H9 (cell line): ENCODE measurements around the gene CNNM1. TPM values are rescaled to one million over a fixed set of nuclear protein-coding genes. Genes with fewer than 3 reads are reported as not detected.

Experiments
- DNase-seq: peaks from one replicate; pipeline ENCODE4 v3.0.0-alpha.2; 2017
- H2AFZ ChIP-seq: one replicate; pipeline ENCODE4 v1.6.1; 2013; ENCODE audit warnings: mild to moderate bottlenecking, low read length, control low read depth, moderate library complexity
- H2AK5ac ChIP-seq: 2 replicates; pipeline ENCODE4 v1.6.1; 2013; ENCODE audit warnings: low read length, control low read depth, mixed read lengths; ENCODE audit not compliant: insufficient read length
- H2BK120ac ChIP-seq: one replicate; pipeline ENCODE4 v1.6.1; 2013; ENCODE audit warnings: low read depth, mild to moderate bottlenecking, low read length, control low read depth, inconsistent platforms; ENCODE audit not compliant: poor library complexity, severe bottlenecking
- H2BK12ac ChIP-seq: 2 replicates; pipeline ENCODE4 v1.6.1; 2013; ENCODE audit warnings: low read length, control low read depth, mixed read lengths, low read depth; ENCODE audit not compliant: insufficient read length
- H2BK15ac ChIP-seq: 2 replicates; pipeline ENCODE4 v1.6.1; 2013; ENCODE audit warnings: low read depth, low read length, control low read depth
- H2BK20ac ChIP-seq: one replicate; pipeline ENCODE4 v1.6.1; 2013; ENCODE audit warnings: low read depth, mild to moderate bottlenecking, low read length, control low read depth, inconsistent platforms; ENCODE audit not compliant: poor library complexity, severe bottlenecking
- H2BK5ac ChIP-seq: 2 replicates; pipeline ENCODE4 v1.6.1; 2013; ENCODE audit warnings: low read length, control low read depth, mixed read lengths; ENCODE audit not compliant: insufficient read length
- H3K14ac ChIP-seq: 2 replicates; pipeline ENCODE4 v1.6.1; 2013; ENCODE audit warnings: low read length, control low read depth; ENCODE audit not compliant: insufficient read depth
- H3K18ac ChIP-seq: 2 replicates; pipeline ENCODE4 v1.6.1; 2013; ENCODE audit warnings: low read depth, mild to moderate bottlenecking, mixed read lengths, low read length, control low read depth; ENCODE audit not compliant: insufficient read length
- H3K23ac ChIP-seq: 2 replicates; pipeline ENCODE4 v1.6.1; 2013; ENCODE audit warnings: low read length, control low read depth, mixed read lengths, low read depth; ENCODE audit not compliant: insufficient read length
- H3K23me2 ChIP-seq: 2 replicates; pipeline ENCODE4 v1.6.1; 2013; ENCODE audit warnings: low read depth, mild to moderate bottlenecking, mixed read lengths, low read length, control low read depth; ENCODE audit not compliant: insufficient read length, poor library complexity, severe bottlenecking
- H3K27ac ChIP-seq: 2 replicates; pipeline ENCODE4 v1.5.1; 2013; ENCODE audit warnings: low read length, control low read depth, mixed read lengths, low read depth; ENCODE audit not compliant: insufficient read length
- H3K27me3 ChIP-seq: 2 replicates; pipeline ENCODE4 v1.6.1; 2013; ENCODE audit warnings: low read length, control low read depth, inconsistent platforms; ENCODE audit not compliant: insufficient read depth
- H3K4ac ChIP-seq: 2 replicates; pipeline ENCODE4 v1.6.1; 2013; ENCODE audit warnings: low read depth, mild to moderate bottlenecking, control low read depth, inconsistent platforms, low read length, moderate library complexity
- H3K4me1 ChIP-seq: 2 replicates; pipeline ENCODE4 v1.6.1; 2013; ENCODE audit warnings: low read length, control low read depth, inconsistent platforms; ENCODE audit not compliant: insufficient read depth
- H3K4me2 ChIP-seq: 2 replicates; pipeline ENCODE4 v1.6.1; 2013; ENCODE audit warnings: low read length, control low read depth, mixed read lengths; ENCODE audit not compliant: insufficient read length, insufficient read depth
- H3K56ac ChIP-seq: 2 replicates; pipeline ENCODE4 v1.6.1; 2013; ENCODE audit warnings: low read depth, mild to moderate bottlenecking, mixed read lengths, low read length, control low read depth; ENCODE audit not compliant: insufficient read length
- H3K79me1 ChIP-seq: 2 replicates; pipeline ENCODE4 v1.6.1; 2013; ENCODE audit warnings: low read depth, mild to moderate bottlenecking, moderate library complexity, low read length, control low read depth, inconsistent platforms; ENCODE audit not compliant: insufficient read depth, poor library complexity, severe bottlenecking
- H3K79me2 ChIP-seq: 2 replicates; pipeline ENCODE4 v1.6.1; 2013; ENCODE audit warnings: low read length, control low read depth, inconsistent platforms; ENCODE audit not compliant: insufficient read depth
- H3K9ac ChIP-seq: 2 replicates; pipeline ENCODE4 v1.6.1; 2013; ENCODE audit warnings: low read length, control low read depth, mixed read lengths; ENCODE audit not compliant: insufficient read length; ENCODE audit errors: extremely low read depth
- H3K9me3 ChIP-seq: one replicate; pipeline ENCODE4 v1.6.1; 2013; ENCODE audit warnings: low read depth, low read length, inconsistent platforms; ENCODE audit not compliant: control insufficient read depth
- H3T11ph ChIP-seq: one replicate; pipeline ENCODE4 v1.6.1; 2013; ENCODE audit warnings: mild to moderate bottlenecking, low read length, control low read depth, inconsistent platforms
- H4K20me1 ChIP-seq: one replicate; pipeline ENCODE4 v1.6.1; 2013; ENCODE audit not compliant: control insufficient read depth, insufficient read length, insufficient read depth
- H4K5ac ChIP-seq: 2 replicates; pipeline ENCODE4 v1.6.1; 2013; ENCODE audit warnings: low read depth, mild to moderate bottlenecking, mixed read lengths, low read length, control low read depth; ENCODE audit not compliant: insufficient read length
- H4K8ac ChIP-seq: replicated peaks from 2 replicates; pipeline ENCODE4 v1.6.1; 2013; ENCODE audit warnings: low read length, control low read depth, mixed read lengths, low read depth; ENCODE audit not compliant: insufficient read length
- H4K91ac ChIP-seq: 2 replicates; pipeline ENCODE4 v1.6.1; 2013; ENCODE audit warnings: low read depth, mild to moderate bottlenecking, moderate library complexity, mixed read lengths, low read length, control low read depth; ENCODE audit not compliant: insufficient read length
- H3K27ac Mint-ChIP-seq, 3 experiments: 2 replicates in 2 of 3; 3 replicates in 1 of 3; pipeline ENCODE4 v1.8.0; 2020 to 2021; ENCODE audit warnings: mixed read lengths in 3 of 3, mild to moderate bottlenecking in 1 of 3, moderate library complexity in 1 of 3
- H3K27me3 Mint-ChIP-seq: 2 replicates; pipeline ENCODE4 v1.8.0; 2021; ENCODE audit warnings: low read depth, mild to moderate bottlenecking, moderate library complexity, mixed read lengths
- H3K36me3 Mint-ChIP-seq, 3 experiments: 2 replicates in 2 of 3; 3 replicates in 1 of 3; pipeline ENCODE4 v1.8.0; 2020 to 2021; ENCODE audit warnings: low read depth in 3 of 3, mixed read lengths in 3 of 3; ENCODE audit not compliant: insufficient read depth in 1 of 3
- H3K4me1 Mint-ChIP-seq, 2 experiments: 2 replicates each; pipeline ENCODE4 v1.8.0; 2020; ENCODE audit warnings: mixed read lengths in 2 of 2
- H3K4me3 Mint-ChIP-seq, 2 experiments: 2 replicates in 1 of 2; 3 replicates in 1 of 2; pipeline ENCODE4 v1.8.0; 2020 to 2021; ENCODE audit warnings: mild to moderate bottlenecking in 2 of 2, mixed read lengths in 2 of 2, moderate library complexity in 1 of 2
- H3K9me3 Mint-ChIP-seq, 2 experiments: 2 replicates in 1 of 2; 3 replicates in 1 of 2; pipeline ENCODE4 v1.8.0; 2020; ENCODE audit warnings: mild to moderate bottlenecking in 2 of 2, mixed read lengths in 2 of 2, moderate library complexity in 1 of 2
- CTCF ChIP-seq: fragments of 200-600 bp; sonication (generic); conservative IDR thresholded peaks from 3 replicates; pipeline ENCODE4 v1.8.0; 2021; ENCODE audit warnings: antibody characterized with exemption, mild to moderate bottlenecking
- WGBS: extraction: QIAGEN DNeasy Blood & Tissue Kit; methylation state at CpG from one replicate; pipeline ENCODE4 v1.1.7; 2013; ENCODE audit warnings: missing lambda C conversion rate, low lambda C conversion rate, mixed read lengths; ENCODE audit not compliant: insufficient read length; ENCODE audit errors: extremely low coverage; 5-methylcytosine and 5-hydroxymethylcytosine counted together
- total RNA-seq: library from RNA; stranded (reverse); gene quantifications from 2 replicates; pipeline ENCODE4 v1.2.1, GENCODE V29; 2021

CNNM1 gene
- total RNA-seq, 1 experiment from 2014 or later = 0.35 TPM

GRCh38 chr10:99399664-99400063, 70.5 kb downstream of the CNNM1 start:
- Histone ChIP-seq H3T11ph (no peak overlapping the region), H3K27ac (no peak overlapping the region), H3K23ac (no peak overlapping the region), H3K9ac (no peak overlapping the region), H2BK12ac (no peak overlapping the region), H3K79me2 (no peaks in the 10 kb centered on the region), H3K23me2 (no peaks in the 10 kb centered on the region), H3K4me2 (no peak overlapping the region), H4K5ac (no peak overlapping the region), H2AK5ac (no peak overlapping the region), H3K9me3 (no peaks in the 10 kb centered on the region), H2BK20ac (no peak overlapping the region), H3K56ac (no peak overlapping the region), H4K8ac (no peak overlapping the region), H2BK15ac (no peak overlapping the region), H4K91ac (no peak overlapping the region), H2BK120ac (no peak overlapping the region), H3K27me3 (no peaks in the 10 kb centered on the region), H3K79me1 (no peaks in the 10 kb centered on the region), H3K14ac (no peak overlapping the region), H4K20me1 (no peaks in the 10 kb centered on the region), H2BK5ac (no peak overlapping the region), H3K4ac (no peak overlapping the region), H2AFZ (no peak overlapping the region), H3K18ac (no peak overlapping the region), H3K4me1 (peaks cover 4% of the 10 kb centered on the region; the same call in 1 of the 2 replicates)
- Mint-ChIP-seq H3K9me3 (no peaks in the 10 kb centered on the region; a peak in 1 of 5 replicates), H3K27ac (no peak overlapping the region), H3K27me3 (no peaks in the 10 kb centered on the region), H3K36me3 (peaks cover 17 to 81% (median 57%) of the 10 kb centered on the region in 3 experiments; a peak in 6 of 7 replicates), H3K4me1 (peaks cover 14 to 18% of the 10 kb centered on the region in 2 experiments), H3K4me3 (no peak overlapping the region)
- DNase-seq = no peak
- no peak for TF ChIP-seq CTCF
- no CpG with 5 or more reads among the region's 3 CpGs for WGBS
